K562 (cell line): ENCODE data around the gene POR. TPM values are rescaled to one million over a fixed set of nuclear protein-coding genes. Genes with fewer than 3 reads are reported as not detected.

Source experiments
- CCNT2 ChIP-seq: IDR thresholded peaks from 2 replicates; pipeline ENCODE4 v1.6.1; 2011; ENCODE audit warnings: borderline replicate concordance, low read depth, mild to moderate bottlenecking, moderate library complexity, mixed read lengths, low read length; ENCODE audit not compliant: insufficient read length; ENCODE audit errors: extremely low read depth
- CUX1 ChIP-seq: fragments of 200-800 bp; sonication (Bioruptor generic); IDR thresholded peaks from 2 replicates; pipeline ENCODE4 v1.6.1; 2016; ENCODE audit warnings: missing genetic modification characterization, missing compliant biosample characterization
- FIP1L1 ChIP-seq: fragments of 200-400 bp; formaldehyde crosslinking; IDR thresholded peaks from 2 replicates; pipeline ENCODE4 v1.6.1; 2018; ENCODE audit warnings: mild to moderate bottlenecking, low read depth, low read length; ENCODE audit not compliant: poor library complexity, severe bottlenecking
- FOXM1 ChIP-seq, 2 experiments: fragments of 450-650 bp in 1 of 2; sonication (generic) in 1 of 2; formaldehyde crosslinking in 1 of 2; IDR thresholded peaks; 2 replicates each; pipeline versions ENCODE4 v1.6.1 to v1.9.0; 2017 to 2022; ENCODE audit warnings: low read depth in 2 of 2, mild to moderate bottlenecking in 2 of 2, missing genetic modification reagents in 1 of 2, moderate library complexity in 1 of 2
- GTF2A2 ChIP-seq: IDR thresholded peaks from 2 replicates; pipeline ENCODE4 v1.6.1; 2016; ENCODE audit warnings: mild to moderate bottlenecking, missing genetic modification characterization, missing compliant biosample characterization
- JUN ChIP-seq, 2 experiments: sonication (generic) in 1 of 2; formaldehyde crosslinking in 1 of 2; IDR thresholded peaks; 2 replicates each; pipeline versions ENCODE4 v1.6.1 to v1.8.0; 2012 to 2022; ENCODE audit warnings: borderline replicate concordance in 2 of 2, mild to moderate bottlenecking in 2 of 2, improper control_type of control experiment in 1 of 2, low read depth in 1 of 2, low read length in 1 of 2, missing genetic modification reagents in 1 of 2
- KDM1A ChIP-seq, 2 experiments: fragments of 450-650 bp; IDR thresholded peaks; 2 replicates each; pipeline ENCODE4 v1.6.1; 2016; ENCODE audit warnings: mild to moderate bottlenecking in 2 of 2
- LCOR ChIP-seq: sonication (generic); formaldehyde crosslinking; IDR thresholded peaks from 2 replicates; pipeline ENCODE4 v1.8.0; 2022; ENCODE audit warnings: mild to moderate bottlenecking, missing genetic modification reagents
- MCM3 ChIP-seq: fragments of 450-650 bp; IDR thresholded peaks from 2 replicates; pipeline ENCODE4 v1.6.1; 2016
- NBN ChIP-seq: fragments of 450-650 bp; IDR thresholded peaks from 2 replicates; pipeline ENCODE4 v1.6.1; 2016; ENCODE audit warnings: low read depth, mild to moderate bottlenecking
- ZKSCAN1 ChIP-seq: fragments of 150-350 bp; IDR thresholded peaks from 2 replicates; pipeline ENCODE4 v1.6.1; 2016; ENCODE audit warnings: low read depth, low read length
- ZNF174 ChIP-seq: fragments of 250-450 bp; sonication (Bioruptor Pico); IDR thresholded peaks from 2 replicates; pipeline ENCODE4 v1.4.0; 2020; ENCODE audit warnings: mild to moderate bottlenecking
- polyA plus RNA-seq, 8 experiments: library from polyadenylated mRNA; depleted of rRNA in 4 of 8; stranded (reverse) in 5 of 8; unstranded in 3 of 8; fragments of >200 nt; fragmentation: Nextera tagmentation in 2 of 8; fragmentation: Illumina TruSeq in 1 of 8; extraction: Ambion mirVana in 2 of 8; extraction: Trizol in 1 of 8; gene quantifications; 2 replicates each; pipeline versions ENCODE4 v1.2.1 to v1.2.3, GENCODE V29; 2011 to 2014; ENCODE audit warnings: inconsistent platforms in 1 of 8, missing spikeins in 1 of 8
- total RNA-seq, 7 experiments: library from RNA; depleted of rRNA in 6 of 7; stranded (reverse); fragments of >200 nt in 6 of 7; fragmentation: Illumina TruSeq in 2 of 7; extraction: Trizol in 2 of 7; gene quantifications; 2 replicates each; pipeline versions ENCODE4 v1.2.1 to v1.2.3, GENCODE V29; 2011 to 2021; ENCODE audit warnings: low replicate concordance in 1 of 7
- TF ChIP-seq, protein P1 (sequence below): fragments of 250-450 bp; sonication (Bioruptor Pico); IDR thresholded peaks from 2 replicates; pipeline ENCODE4 v1.4.0; 2020; ENCODE audit warnings: mild to moderate bottlenecking, moderate library complexity
- TF ChIP-seq, protein P2 (sequence below): fragments of 450-650 bp; IDR thresholded peaks from 2 replicates; pipeline ENCODE4 v1.7.0; 2016; ENCODE audit warnings: borderline replicate concordance

The POR gene
- total and polyA plus RNA-seq, 9 of the 15 experiments (the other 6 are each of a cell fraction or from before 2014, with no cell fraction given) = 4.7 to 142 (median 40.8) TPM

DNA sequence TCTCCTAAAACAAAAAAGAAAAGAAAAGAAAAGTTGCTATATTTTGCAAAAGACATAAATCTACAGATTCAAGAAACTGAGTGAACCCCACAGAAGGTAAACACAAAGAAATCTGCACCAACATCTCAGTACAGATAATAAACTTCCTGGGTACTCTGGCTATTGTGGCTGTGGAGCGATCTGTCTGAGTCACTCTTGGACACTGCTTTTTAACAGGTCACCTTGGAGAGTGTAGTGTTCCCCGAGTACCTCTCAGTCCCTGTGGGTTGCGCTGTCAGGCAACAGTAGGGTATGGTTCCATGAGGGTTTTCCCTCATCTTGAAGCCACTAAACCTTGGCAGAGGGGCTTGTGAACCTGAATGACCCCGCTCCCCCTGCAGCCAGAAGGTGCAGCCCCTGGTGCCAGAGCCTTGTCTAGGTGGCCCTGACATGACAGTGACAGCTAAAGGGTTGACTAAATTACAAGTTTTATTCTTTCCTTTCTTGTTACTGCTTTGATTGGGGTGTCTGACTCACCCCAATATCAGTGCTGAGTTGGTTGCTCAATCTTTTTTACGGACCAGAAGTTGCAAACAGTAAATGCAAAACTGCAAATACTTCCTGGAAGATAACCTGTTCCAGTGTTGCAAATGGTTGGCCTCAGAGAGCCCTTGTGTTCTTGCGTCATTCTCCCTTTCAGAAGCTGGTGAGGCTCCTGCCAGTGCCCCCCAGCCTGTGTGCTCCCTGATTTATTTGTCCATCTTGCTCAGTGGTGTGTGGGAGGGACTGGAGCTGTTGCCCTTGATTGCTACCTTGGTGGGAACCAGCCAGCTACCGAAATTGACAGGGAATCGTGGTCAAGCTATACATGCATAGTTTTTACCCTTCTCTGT, 30.6 kb downstream of the POR start (continued):
- TF ChIP-seq CUX1 (CRISPR knock-in tag) = no peak
- no peak for TF ChIP-seq FOXM1 (IDR thresholded peaks at IDR 0.05; ENCODE audit: low read depth)
- no peak for TF ChIP-seq FOXM1 (CRISPR knock-in tag; IDR thresholded peaks at IDR 0.05; ENCODE audit: low read depth)
- TF ChIP-seq ZNF174 (CRISPR knock-in tag) = no peak
- peak; percentile 37 to 42; a peak in 2 of 4 replicates for TF ChIP-seq KDM1A (IDR thresholded peaks at IDR 0.05)
- no peak for TF ChIP-seq LCOR (CRISPR knock-in tag)
- TF ChIP-seq GTF2A2 = no peak
- TF ChIP-seq, protein P1, sequence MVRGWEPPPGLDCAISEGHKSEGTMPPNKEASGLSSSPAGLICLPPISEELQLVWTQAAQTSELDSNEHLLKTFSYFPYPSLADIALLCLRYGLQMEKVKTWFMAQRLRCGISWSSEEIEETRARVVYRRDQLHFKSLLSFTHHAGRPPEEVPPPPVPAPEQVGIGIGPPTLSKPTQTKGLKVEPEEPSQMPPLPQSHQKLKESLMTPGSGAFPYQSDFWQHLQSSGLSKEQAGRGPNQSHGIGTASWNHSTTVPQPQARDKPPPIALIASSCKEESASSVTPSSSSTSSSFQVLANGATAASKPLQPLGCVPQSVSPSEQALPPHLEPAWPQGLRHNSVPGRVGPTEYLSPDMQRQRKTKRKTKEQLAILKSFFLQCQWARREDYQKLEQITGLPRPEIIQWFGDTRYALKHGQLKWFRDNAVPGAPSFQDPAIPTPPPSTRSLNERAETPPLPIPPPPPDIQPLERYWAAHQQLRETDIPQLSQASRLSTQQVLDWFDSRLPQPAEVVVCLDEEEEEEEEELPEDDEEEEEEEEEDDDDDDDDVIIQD (CRISPR knock-in tag) = no peak
- TF ChIP-seq, protein P2, sequence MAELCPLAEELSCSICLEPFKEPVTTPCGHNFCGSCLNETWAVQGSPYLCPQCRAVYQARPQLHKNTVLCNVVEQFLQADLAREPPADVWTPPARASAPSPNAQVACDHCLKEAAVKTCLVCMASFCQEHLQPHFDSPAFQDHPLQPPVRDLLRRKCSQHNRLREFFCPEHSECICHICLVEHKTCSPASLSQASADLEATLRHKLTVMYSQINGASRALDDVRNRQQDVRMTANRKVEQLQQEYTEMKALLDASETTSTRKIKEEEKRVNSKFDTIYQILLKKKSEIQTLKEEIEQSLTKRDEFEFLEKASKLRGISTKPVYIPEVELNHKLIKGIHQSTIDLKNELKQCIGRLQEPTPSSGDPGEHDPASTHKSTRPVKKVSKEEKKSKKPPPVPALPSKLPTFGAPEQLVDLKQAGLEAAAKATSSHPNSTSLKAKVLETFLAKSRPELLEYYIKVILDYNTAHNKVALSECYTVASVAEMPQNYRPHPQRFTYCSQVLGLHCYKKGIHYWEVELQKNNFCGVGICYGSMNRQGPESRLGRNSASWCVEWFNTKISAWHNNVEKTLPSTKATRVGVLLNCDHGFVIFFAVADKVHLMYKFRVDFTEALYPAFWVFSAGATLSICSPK = no peak
- TF ChIP-seq NBN = no peak
- TF ChIP-seq ZKSCAN1 = no peak
- TF ChIP-seq MCM3 = no peak
- no peak for TF ChIP-seq CCNT2
- TF ChIP-seq FIP1L1 = no peak
- TF ChIP-seq JUN (IDR thresholded peaks at IDR 0.05; ENCODE audit: borderline replicate concordance, low read depth, low read length) = peak; percentile 55; the same call in 1 of the 2 replicates
- TF ChIP-seq JUN (CRISPR knock-in tag; IDR thresholded peaks at IDR 0.05; ENCODE audit: borderline replicate concordance) = no peak
